Hepatocyte (in vitro differentiated cells): ENCODE data around the gene AUTS2.

Experiments used
- EZH2 ChIP-seq: fragments of 200-600 bp; sonication (generic); IDR thresholded peaks from 2 replicates; pipeline ENCODE4 v1.6.1; 2016; ENCODE audit warnings: antibody characterized with exemption, mild to moderate bottlenecking, borderline replicate concordance
- EZH2phosphoT487 ChIP-seq: fragments of 200-600 bp; sonication (generic); IDR thresholded peaks from one replicate; pipeline ENCODE4 v1.6.1; 2018; ENCODE audit warnings: antibody characterized with exemption, mild to moderate bottlenecking, low read depth, moderate library complexity; ENCODE audit not compliant: unreplicated experiment, severe bottlenecking
- TF ChIP-seq, protein P1 (sequence below): fragments of 200-600 bp; sonication (generic); IDR thresholded peaks from 2 replicates; pipeline ENCODE4 v1.5.1; 2016; ENCODE audit warnings: antibody characterized with exemption, mild to moderate bottlenecking; ENCODE audit not compliant: poor library complexity

DNA sequence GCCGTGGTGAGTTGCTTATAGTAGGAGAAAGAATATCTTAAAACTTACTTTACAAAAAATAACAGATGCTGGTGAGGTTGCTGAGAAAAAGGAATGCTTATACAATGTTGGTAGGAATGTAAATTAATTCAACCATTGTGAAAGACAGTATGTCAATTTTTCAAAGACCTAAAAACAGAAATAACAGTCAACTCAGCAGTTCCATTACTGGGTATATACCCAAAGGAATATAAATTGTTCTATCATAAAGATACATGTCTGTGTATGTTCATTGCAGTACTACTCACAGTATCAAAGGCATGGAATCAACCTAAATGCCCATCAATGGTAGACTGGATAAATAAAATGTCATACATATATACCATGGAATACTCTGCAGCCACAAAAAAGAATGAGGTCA, 420.4 kb downstream of the AUTS2 start:
- TF ChIP-seq, protein P1, sequence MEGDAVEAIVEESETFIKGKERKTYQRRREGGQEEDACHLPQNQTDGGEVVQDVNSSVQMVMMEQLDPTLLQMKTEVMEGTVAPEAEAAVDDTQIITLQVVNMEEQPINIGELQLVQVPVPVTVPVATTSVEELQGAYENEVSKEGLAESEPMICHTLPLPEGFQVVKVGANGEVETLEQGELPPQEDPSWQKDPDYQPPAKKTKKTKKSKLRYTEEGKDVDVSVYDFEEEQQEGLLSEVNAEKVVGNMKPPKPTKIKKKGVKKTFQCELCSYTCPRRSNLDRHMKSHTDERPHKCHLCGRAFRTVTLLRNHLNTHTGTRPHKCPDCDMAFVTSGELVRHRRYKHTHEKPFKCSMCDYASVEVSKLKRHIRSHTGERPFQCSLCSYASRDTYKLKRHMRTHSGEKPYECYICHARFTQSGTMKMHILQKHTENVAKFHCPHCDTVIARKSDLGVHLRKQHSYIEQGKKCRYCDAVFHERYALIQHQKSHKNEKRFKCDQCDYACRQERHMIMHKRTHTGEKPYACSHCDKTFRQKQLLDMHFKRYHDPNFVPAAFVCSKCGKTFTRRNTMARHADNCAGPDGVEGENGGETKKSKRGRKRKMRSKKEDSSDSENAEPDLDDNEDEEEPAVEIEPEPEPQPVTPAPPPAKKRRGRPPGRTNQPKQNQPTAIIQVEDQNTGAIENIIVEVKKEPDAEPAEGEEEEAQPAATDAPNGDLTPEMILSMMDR: no peak
- TF ChIP-seq EZH2phosphoT487: no peak
- TF ChIP-seq EZH2: no peak
